Brain microvascular endothelial cell (primary cell): ENCODE results near the gene GDPD5.

ENCODE experiments used
- DNase-seq: peaks from one replicate; pipeline ENCODE4 v3.0.0-alpha.2; 2020
- H3K27ac ChIP-seq: fragments of 250-450 bp; sonication (Bioruptor Pico); 2 replicates; pipeline ENCODE4 v1.5.1; 2020; ENCODE audit warnings: mild to moderate bottlenecking, moderate library complexity
- H3K27me3 ChIP-seq: fragments of 250-450 bp; sonication (Bioruptor Pico); replicated peaks from 2 replicates; pipeline ENCODE4 v1.5.1; 2020; ENCODE audit warnings: mild to moderate bottlenecking
- H3K36me3 ChIP-seq: fragments of 250-450 bp; sonication (Bioruptor Pico); replicated peaks from 2 replicates; pipeline ENCODE4 v1.5.1; 2020; ENCODE audit warnings: mild to moderate bottlenecking
- H3K4me3 ChIP-seq: 2 replicates; pipeline ENCODE4 v1.5.1; 2011; ENCODE audit warnings: low read depth, mild to moderate bottlenecking, control low read depth, low read length, moderate library complexity
- CTCF ChIP-seq: IDR thresholded peaks from 2 replicates; pipeline ENCODE4 v1.5.1; 2011; ENCODE audit warnings: low read depth, mild to moderate bottlenecking, moderate library complexity, low read length, control low read depth, inconsistent platforms; ENCODE audit errors: missing control alignments
- in situ Hi-C: cut with HindIII; loops from 2 replicates; pipeline ENCODE4 v1.10.0; 2017; ENCODE audit warnings: low sequenced_read_pairs, low pct_ligation_motif_present

GDPD5 gene

GRCh38 chr11:75539459-75540334, 14.0 kb upstream of the GDPD5 start:
- no peak overlapping the region for H3K4me3 ChIP-seq
- DNase-seq: no peak
- no peaks in the 10 kb centered on the region for H3K27me3 ChIP-seq
- in situ Hi-C loops: no loop called here
- no peak overlapping the region for H3K27ac ChIP-seq
- H3K36me3 ChIP-seq: no peaks in the 10 kb centered on the region
- no peak for TF ChIP-seq CTCF

GRCh38 chr11:75538150-75538942, 12.6 kb upstream of the GDPD5 start:
- Histone ChIP-seq H3K4me3 (no peak overlapping the region), H3K27me3 (no peaks in the 10 kb centered on the region), H3K36me3 (no peaks in the 10 kb centered on the region), H3K27ac (no peak overlapping the region)
- no peak for TF ChIP-seq CTCF
- DNase-seq: no peak
- in situ Hi-C loops: no loop called here

GRCh38 chr11:75537740-75538139, 12.0 kb upstream of the GDPD5 start:
- Histone ChIP-seq H3K27ac (no peak overlapping the region), H3K4me3 (no peak overlapping the region), H3K27me3 (no peaks in the 10 kb centered on the region), H3K36me3 (no peaks in the 10 kb centered on the region)
- TF ChIP-seq CTCF: no peak
- no peak for DNase-seq
- in situ Hi-C loops: no loop called here

- H3K36me3 ChIP-seq: no peaks in the 10 kb centered on the region
- no peak for DNase-seq
- no peak overlapping the region for H3K27ac ChIP-seq
- no peaks in the 10 kb centered on the region for H3K27me3 ChIP-seq
- no peak for TF ChIP-seq CTCF
- in situ Hi-C loops: no loop called here
- no peak overlapping the region for H3K4me3 ChIP-seq
These were observed 11.3 kb upstream of the GDPD5 start for GRCh38 chr11:75536786-75537641.

- H3K27me3 ChIP-seq: no peaks in the 10 kb centered on the region
- DNase-seq: no peak
- no peaks in the 10 kb centered on the region for H3K36me3 ChIP-seq
- no peak for TF ChIP-seq CTCF
- in situ Hi-C loops: no loop called here
- no peak overlapping the region for H3K27ac ChIP-seq
- no peak overlapping the region for H3K4me3 ChIP-seq
These were observed 9.3 kb upstream of the GDPD5 start for GRCh38 chr11:75535071-75535470.
